A673 (cell line): ENCODE measurements around the gene SEMA5A.

ENCODE experiments used
- CTCF ChIP-seq: fragments of 300-800, 200-600 bp; sonication (generic); conservative IDR thresholded peaks from 2 replicates; pipeline ENCODE4 v1.5.1; 2017; ENCODE audit warnings: low read depth, mild to moderate bottlenecking, antibody characterized with exemption, low read length, moderate library complexity, mixed read lengths
- EZH2 ChIP-seq: fragments of 200-600 bp; sonication (generic); IDR thresholded peaks from 2 replicates; pipeline ENCODE4 v1.6.1; 2017; ENCODE audit warnings: borderline replicate concordance, low read depth, mild to moderate bottlenecking, mixed read lengths, antibody characterized with exemption, low read length; ENCODE audit not compliant: poor library complexity, severe bottlenecking

GRCh38 chr5:9212605-9213004, 333.3 kb downstream of the SEMA5A start:
- no peak for TF ChIP-seq CTCF
- TF ChIP-seq EZH2, result no peak
